ENCODE measurements around the gene PSMB10. TPM values are rescaled to one million over a fixed set of nuclear protein-coding genes. Genes with fewer than 3 reads are reported as not detected.

Gene PSMB10
- total RNA-seq, 1 donor from 2014 or later: 1.2 TPM

DNA sequence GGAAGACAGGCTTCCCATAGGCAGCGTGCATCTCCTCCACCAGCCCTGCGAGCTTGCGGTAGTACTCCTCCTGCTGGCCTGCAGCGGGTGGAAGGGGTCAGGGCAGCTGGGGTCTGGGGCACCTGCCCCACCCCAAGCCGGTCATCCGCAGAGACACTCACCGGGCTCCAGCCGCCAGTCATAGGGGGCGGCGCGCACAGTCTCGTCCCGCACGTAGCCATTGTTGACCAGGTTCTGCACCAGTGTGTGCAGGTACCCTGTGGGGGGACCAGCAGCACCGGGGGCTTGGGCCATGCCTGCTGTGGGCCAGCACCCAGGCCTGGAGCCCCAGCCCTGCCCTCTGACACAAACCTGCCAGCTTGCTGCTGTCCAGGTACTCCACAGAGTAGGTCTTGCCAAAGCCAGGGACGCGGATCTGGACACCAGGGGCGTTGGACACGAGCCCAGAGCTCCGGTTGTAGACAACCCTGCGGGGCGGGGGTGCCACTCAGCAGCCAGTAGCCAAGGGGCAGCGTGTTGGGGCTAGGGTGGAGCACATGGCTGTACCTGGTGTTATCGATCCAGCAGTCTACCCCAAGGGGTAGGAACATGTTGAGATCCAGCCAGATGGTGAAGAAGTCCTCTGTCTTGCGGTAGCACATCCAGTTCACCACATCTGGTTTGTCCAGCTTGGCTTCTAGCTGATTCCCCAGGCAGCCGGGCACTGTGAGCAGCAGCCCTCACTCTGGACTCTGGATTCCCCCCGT, 6.0 kb upstream of the PSMB10 start:
- H4K20me1 ChIP-seq (ENCODE audit: low read depth): peaks cover 37% of the 10 kb centered on the region
- H3K27ac ChIP-seq: no peak overlapping the region
- Mint-ChIP-seq H3K27me3 (ENCODE audit: insufficient read depth, low read depth) (peaks cover 3% of the 10 kb centered on the region), H3K4me1 (peaks cover 20% of the 10 kb centered on the region), H3K36me3 (peaks cover 1% of the 10 kb centered on the region), H3K27ac (no peak overlapping the region), H3K9me3 (no peaks in the 10 kb centered on the region), H3K4me3 (no peak overlapping the region)
- H3K4me2 ChIP-seq: no peak overlapping the region
- H3K27me3 ChIP-seq: no peaks in the 10 kb centered on the region
- H3F3A ChIP-seq (ENCODE audit: low read depth): peaks cover 36% of the 10 kb centered on the region
- H3K79me2 ChIP-seq (ENCODE audit: low read depth): no peaks in the 10 kb centered on the region
- H3K9ac ChIP-seq: no peak overlapping the region
- H3K36me3 ChIP-seq: no peaks in the 10 kb centered on the region
- no peaks in the 10 kb centered on the region for H3K9me3 ChIP-seq (ENCODE audit: low read depth)
- H3K4me1 ChIP-seq: peaks cover 16% of the 10 kb centered on the region
- TF ChIP-seq, protein P1, sequence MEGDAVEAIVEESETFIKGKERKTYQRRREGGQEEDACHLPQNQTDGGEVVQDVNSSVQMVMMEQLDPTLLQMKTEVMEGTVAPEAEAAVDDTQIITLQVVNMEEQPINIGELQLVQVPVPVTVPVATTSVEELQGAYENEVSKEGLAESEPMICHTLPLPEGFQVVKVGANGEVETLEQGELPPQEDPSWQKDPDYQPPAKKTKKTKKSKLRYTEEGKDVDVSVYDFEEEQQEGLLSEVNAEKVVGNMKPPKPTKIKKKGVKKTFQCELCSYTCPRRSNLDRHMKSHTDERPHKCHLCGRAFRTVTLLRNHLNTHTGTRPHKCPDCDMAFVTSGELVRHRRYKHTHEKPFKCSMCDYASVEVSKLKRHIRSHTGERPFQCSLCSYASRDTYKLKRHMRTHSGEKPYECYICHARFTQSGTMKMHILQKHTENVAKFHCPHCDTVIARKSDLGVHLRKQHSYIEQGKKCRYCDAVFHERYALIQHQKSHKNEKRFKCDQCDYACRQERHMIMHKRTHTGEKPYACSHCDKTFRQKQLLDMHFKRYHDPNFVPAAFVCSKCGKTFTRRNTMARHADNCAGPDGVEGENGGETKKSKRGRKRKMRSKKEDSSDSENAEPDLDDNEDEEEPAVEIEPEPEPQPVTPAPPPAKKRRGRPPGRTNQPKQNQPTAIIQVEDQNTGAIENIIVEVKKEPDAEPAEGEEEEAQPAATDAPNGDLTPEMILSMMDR (IDR thresholded peaks at IDR 0.05): no peak
- no peak for TF ChIP-seq EZH2 (IDR thresholded peaks at IDR 0.05)
- TF ChIP-seq EZH2phosphoT487 (IDR thresholded peaks at IDR 0.05): no peak
- H3K4me3 ChIP-seq: no peak overlapping the region
- no peak for DNase-seq (ENCODE audit: low spot score)
- H2AFZ ChIP-seq (replicated peaks): no peak overlapping the region

DNA sequence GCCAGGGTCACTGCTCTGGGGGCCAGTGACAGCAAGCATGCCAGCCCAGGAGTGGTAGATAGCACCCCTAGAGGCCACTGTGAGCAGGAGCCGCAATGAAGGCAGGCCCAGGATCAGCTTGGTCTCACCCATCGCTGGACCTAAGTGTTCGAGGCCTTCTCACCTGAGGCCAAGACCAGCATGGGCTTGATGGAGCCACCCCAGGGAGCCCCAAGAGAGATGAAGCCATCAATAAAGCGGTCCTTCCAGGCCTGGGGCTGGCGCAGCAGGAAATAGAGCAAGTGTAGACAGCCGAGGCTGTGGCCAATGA, 5.5 kb upstream of the PSMB10 start:
- H3K4me2 ChIP-seq: no peak overlapping the region
- peak; percentile 73 for DNase-seq (ENCODE audit: low spot score)
- H3K36me3 ChIP-seq: no peaks in the 10 kb centered on the region
- H3K9me3 ChIP-seq (ENCODE audit: low read depth): no peaks in the 10 kb centered on the region
- Mint-ChIP-seq H3K36me3 (peaks cover 1% of the 10 kb centered on the region), H3K4me1 (peaks cover 24% of the 10 kb centered on the region), H3K4me3 (no peak overlapping the region), H3K27ac (no peak overlapping the region), H3K27me3 (ENCODE audit: insufficient read depth, low read depth) (peaks cover 5% of the 10 kb centered on the region), H3K9me3 (no peaks in the 10 kb centered on the region)
- no peak overlapping the region for H3K27ac ChIP-seq
- H3F3A ChIP-seq (ENCODE audit: low read depth): peaks cover 36% of the 10 kb centered on the region
- H4K20me1 ChIP-seq (ENCODE audit: low read depth): peaks cover 39% of the 10 kb centered on the region
- H3K4me1 ChIP-seq: peaks cover 17% of the 10 kb centered on the region
- no peak overlapping the region for H3K4me3 ChIP-seq
- H3K9ac ChIP-seq: no peak overlapping the region
- H3K79me2 ChIP-seq (ENCODE audit: low read depth): peaks cover 5% of the 10 kb centered on the region
- TF ChIP-seq EZH2 (IDR thresholded peaks at IDR 0.05): no peak
- TF ChIP-seq, protein P1 (IDR thresholded peaks at IDR 0.05): peak; percentile 76
- H2AFZ ChIP-seq (replicated peaks): no peak overlapping the region
- H3K27me3 ChIP-seq: no peaks in the 10 kb centered on the region

DNA sequence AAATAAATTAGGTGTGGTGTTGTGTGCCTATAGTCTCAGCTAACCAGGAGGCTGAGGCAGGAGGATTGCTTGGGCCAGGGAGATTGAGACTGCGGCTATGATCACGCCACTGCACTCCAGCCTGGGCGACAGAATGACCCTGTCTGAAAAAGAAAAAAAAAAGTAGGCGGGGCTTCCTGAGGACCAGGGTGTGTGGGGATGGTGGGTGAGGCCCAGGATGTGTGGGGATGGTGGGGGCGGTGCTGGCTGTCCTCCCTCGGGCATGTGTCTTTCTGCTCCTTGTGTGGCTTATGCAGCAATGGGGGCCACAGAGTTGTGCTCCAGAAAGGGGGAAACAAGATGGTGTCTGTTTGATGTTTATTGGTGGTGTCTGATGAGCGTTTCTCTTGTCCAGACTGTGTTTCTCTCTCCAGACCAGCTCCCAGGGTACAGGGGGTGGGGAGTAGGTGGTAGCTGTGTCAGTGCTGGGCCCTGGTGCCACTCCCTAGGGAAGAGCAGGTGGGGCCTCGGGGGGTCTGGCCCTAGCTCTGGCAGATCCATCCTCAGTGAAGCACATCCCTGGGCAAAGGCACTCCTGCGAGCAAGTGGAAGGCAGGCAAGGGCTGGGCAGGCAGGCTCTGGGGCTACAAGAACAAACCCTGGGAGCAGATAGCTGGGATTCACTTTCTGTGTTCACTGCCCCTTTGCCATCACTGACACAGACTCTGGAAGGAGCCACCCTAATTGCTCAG, 5.0 kb upstream of the PSMB10 start:
- peaks cover 36% of the 10 kb centered on the region for H3F3A ChIP-seq (ENCODE audit: low read depth)
- no peak for DNase-seq (ENCODE audit: low spot score)
- peaks cover 21% of the 10 kb centered on the region for H3K4me1 ChIP-seq
- no peak overlapping the region for H2AFZ ChIP-seq (replicated peaks)
- peaks cover 10% of the 10 kb centered on the region for H3K79me2 ChIP-seq (ENCODE audit: low read depth)
- no peak overlapping the region for H3K27ac Mint-ChIP-seq
- H3K27me3 ChIP-seq: no peaks in the 10 kb centered on the region
- no peaks in the 10 kb centered on the region for H3K9me3 ChIP-seq (ENCODE audit: low read depth)
- H3K4me2 ChIP-seq: no peak overlapping the region
- H4K20me1 ChIP-seq (ENCODE audit: low read depth): peaks cover 44% of the 10 kb centered on the region
- H3K4me1 Mint-ChIP-seq: peaks cover 29% of the 10 kb centered on the region
- peaks cover 1% of the 10 kb centered on the region for H3K36me3 Mint-ChIP-seq
- no peak overlapping the region for H3K27ac ChIP-seq
- no peak overlapping the region for H3K4me3 ChIP-seq
- no peak overlapping the region for H3K4me3 Mint-ChIP-seq
- H3K27me3 Mint-ChIP-seq (ENCODE audit: insufficient read depth, low read depth): peaks cover 9% of the 10 kb centered on the region
- no peak overlapping the region for H3K9ac ChIP-seq
- H3K36me3 ChIP-seq: no peaks in the 10 kb centered on the region
- TF ChIP-seq EZH2phosphoT487 (IDR thresholded peaks at IDR 0.05): no peak
- TF ChIP-seq EZH2 (IDR thresholded peaks at IDR 0.05): no peak
- TF ChIP-seq, protein P1 (IDR thresholded peaks at IDR 0.05): no peak
- H3K9me3 Mint-ChIP-seq: no peaks in the 10 kb centered on the region
